HEK293 (cell line): ENCODE results near the gene CLASP2.

Experiments
- GLI4 ChIP-seq: fragments of 450-650 bp; formaldehyde crosslinking; IDR thresholded peaks from 2 replicates; pipeline ENCODE4 v1.5.1; 2016; ENCODE audit warnings: missing biosample characterization, missing genetic modification characterization
- HOXD13 ChIP-seq: sonication (generic); formaldehyde crosslinking; IDR thresholded peaks from 2 replicates; pipeline ENCODE4 v1.8.0; 2022; ENCODE audit warnings: missing genetic modification reagents, borderline replicate concordance
- ZNF184 ChIP-seq: fragments of 450-650 bp; IDR thresholded peaks from 2 replicates; pipeline ENCODE4 v1.5.1; 2018; ENCODE audit warnings: missing biosample characterization, mild to moderate bottlenecking, missing genetic modification characterization
- ZNF214 ChIP-seq: fragments of 450-650 bp; formaldehyde crosslinking; IDR thresholded peaks from 2 replicates; pipeline ENCODE4 v1.5.1; 2017; ENCODE audit warnings: missing biosample characterization, mild to moderate bottlenecking, missing genetic modification characterization, borderline replicate concordance
- ZNF335 ChIP-seq: fragments of 450-650 bp; formaldehyde crosslinking; conservative IDR thresholded peaks from 2 replicates; pipeline ENCODE4 v1.5.1; 2016; ENCODE audit warnings: missing biosample characterization, missing genetic modification characterization
- ZNF561 ChIP-seq: fragments of 450-650 bp; IDR thresholded peaks from 2 replicates; pipeline ENCODE4 v1.5.1; 2018; ENCODE audit warnings: missing biosample characterization, missing genetic modification characterization, borderline replicate concordance
- ZNF76 ChIP-seq: fragments of 450-650 bp; formaldehyde crosslinking; IDR thresholded peaks from 2 replicates; pipeline ENCODE4; 2016; ENCODE audit warnings: low read depth, missing biosample characterization, missing genetic modification characterization, borderline replicate concordance
- TF ChIP-seq, protein P1 (sequence below): fragments of 450-650 bp; formaldehyde crosslinking; IDR thresholded peaks from 2 replicates; pipeline ENCODE4 v1.5.1; 2016; ENCODE audit warnings: missing biosample characterization, missing genetic modification characterization
- TF ChIP-seq, protein P2 (sequence below): fragments of 450-650 bp; formaldehyde crosslinking; IDR thresholded peaks from 2 replicates; pipeline ENCODE4 v1.5.1; 2016; ENCODE audit warnings: missing biosample characterization, missing genetic modification characterization
- TF ChIP-seq, protein P3 (sequence below): fragments of 450-650 bp; formaldehyde crosslinking; IDR thresholded peaks from 2 replicates; pipeline ENCODE4 v1.5.1; 2016; ENCODE audit warnings: missing biosample characterization, missing genetic modification characterization
- TF ChIP-seq, protein P4 (sequence below): fragments of 450-650 bp; formaldehyde crosslinking; IDR thresholded peaks from 2 replicates; pipeline ENCODE4 v1.5.1; 2016; ENCODE audit warnings: missing biosample characterization, missing genetic modification characterization

DNA sequence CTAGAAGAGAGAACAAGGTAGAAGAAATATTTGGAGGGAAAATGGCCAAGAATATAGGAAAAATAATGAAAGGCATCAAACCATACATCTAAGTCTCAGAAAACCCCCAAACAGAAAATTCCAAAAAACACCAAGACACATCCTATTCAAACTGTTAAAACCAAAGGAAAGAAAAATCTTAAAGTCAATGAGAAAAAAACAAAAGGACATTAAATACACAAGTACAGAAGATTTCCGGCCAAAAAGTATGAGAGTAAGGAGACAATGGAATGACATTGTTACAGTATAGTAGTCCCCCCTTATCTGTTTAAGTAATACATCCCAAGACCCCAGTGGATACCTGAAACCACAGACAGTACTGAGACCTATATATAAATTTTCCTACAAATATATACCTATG lies 18.8 kb downstream of the CLASP2 start:
- TF ChIP-seq ZNF561 (tag by site-specific recombination) (no peak), HOXD13 (CRISPR knock-in tag) (no peak), ZNF76 (no peak), GLI4 (tag by site-specific recombination) (no peak), ZNF335 (no peak), ZNF184 (tag by site-specific recombination) (no peak), ZNF214 (tag by site-specific recombination) (no peak)
- TF ChIP-seq, protein P1, sequence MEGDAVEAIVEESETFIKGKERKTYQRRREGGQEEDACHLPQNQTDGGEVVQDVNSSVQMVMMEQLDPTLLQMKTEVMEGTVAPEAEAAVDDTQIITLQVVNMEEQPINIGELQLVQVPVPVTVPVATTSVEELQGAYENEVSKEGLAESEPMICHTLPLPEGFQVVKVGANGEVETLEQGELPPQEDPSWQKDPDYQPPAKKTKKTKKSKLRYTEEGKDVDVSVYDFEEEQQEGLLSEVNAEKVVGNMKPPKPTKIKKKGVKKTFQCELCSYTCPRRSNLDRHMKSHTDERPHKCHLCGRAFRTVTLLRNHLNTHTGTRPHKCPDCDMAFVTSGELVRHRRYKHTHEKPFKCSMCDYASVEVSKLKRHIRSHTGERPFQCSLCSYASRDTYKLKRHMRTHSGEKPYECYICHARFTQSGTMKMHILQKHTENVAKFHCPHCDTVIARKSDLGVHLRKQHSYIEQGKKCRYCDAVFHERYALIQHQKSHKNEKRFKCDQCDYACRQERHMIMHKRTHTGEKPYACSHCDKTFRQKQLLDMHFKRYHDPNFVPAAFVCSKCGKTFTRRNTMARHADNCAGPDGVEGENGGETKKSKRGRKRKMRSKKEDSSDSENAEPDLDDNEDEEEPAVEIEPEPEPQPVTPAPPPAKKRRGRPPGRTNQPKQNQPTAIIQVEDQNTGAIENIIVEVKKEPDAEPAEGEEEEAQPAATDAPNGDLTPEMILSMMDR (tag by site-specific recombination): no peak
- TF ChIP-seq, protein P2, sequence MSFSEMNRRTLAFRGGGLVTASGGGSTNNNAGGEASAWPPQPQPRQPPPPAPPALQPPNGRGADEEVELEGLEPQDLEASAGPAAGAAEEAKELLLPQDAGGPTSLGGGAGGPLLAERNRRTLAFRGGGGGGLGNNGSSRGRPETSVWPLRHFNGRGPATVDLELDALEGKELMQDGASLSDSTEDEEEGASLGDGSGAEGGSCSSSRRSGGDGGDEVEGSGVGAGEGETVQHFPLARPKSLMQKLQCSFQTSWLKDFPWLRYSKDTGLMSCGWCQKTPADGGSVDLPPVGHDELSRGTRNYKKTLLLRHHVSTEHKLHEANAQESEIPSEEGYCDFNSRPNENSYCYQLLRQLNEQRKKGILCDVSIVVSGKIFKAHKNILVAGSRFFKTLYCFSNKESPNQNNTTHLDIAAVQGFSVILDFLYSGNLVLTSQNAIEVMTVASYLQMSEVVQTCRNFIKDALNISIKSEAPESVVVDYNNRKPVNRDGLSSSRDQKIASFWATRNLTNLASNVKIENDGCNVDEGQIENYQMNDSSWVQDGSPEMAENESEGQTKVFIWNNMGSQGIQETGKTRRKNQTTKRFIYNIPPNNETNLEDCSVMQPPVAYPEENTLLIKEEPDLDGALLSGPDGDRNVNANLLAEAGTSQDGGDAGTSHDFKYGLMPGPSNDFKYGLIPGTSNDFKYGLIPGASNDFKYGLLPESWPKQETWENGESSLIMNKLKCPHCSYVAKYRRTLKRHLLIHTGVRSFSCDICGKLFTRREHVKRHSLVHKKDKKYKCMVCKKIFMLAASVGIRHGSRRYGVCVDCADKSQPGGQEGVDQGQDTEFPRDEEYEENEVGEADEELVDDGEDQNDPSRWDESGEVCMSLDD: no peak
- TF ChIP-seq, protein P3, sequence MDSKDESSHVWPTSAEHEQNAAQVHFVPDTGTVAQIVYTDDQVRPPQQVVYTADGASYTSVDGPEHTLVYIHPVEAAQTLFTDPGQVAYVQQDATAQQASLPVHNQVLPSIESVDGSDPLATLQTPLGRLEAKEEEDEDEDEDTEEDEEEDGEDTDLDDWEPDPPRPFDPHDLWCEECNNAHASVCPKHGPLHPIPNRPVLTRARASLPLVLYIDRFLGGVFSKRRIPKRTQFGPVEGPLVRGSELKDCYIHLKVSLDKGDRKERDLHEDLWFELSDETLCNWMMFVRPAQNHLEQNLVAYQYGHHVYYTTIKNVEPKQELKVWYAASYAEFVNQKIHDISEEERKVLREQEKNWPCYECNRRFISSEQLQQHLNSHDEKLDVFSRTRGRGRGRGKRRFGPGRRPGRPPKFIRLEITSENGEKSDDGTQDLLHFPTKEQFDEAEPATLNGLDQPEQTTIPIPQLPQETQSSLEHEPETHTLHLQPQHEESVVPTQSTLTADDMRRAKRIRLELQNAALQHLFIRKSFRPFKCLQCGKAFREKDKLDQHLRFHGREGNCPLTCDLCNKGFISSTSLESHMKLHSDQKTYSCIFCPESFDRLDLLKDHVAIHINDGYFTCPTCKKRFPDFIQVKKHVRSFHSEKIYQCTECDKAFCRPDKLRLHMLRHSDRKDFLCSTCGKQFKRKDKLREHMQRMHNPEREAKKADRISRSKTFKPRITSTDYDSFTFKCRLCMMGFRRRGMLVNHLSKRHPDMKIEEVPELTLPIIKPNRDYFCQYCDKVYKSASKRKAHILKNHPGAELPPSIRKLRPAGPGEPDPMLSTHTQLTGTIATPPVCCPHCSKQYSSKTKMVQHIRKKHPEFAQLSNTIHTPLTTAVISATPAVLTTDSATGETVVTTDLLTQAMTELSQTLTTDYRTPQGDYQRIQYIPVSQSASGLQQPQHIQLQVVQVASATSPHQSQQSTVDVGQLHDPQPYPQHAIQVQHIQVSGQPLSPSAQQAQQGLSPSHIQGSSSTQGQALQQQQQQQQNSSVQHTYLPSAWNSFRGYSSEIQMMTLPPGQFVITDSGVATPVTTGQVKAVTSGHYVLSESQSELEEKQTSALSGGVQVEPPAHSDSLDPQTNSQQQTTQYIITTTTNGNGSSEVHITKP (tag by site-specific recombination): no peak
- TF ChIP-seq, protein P4, sequence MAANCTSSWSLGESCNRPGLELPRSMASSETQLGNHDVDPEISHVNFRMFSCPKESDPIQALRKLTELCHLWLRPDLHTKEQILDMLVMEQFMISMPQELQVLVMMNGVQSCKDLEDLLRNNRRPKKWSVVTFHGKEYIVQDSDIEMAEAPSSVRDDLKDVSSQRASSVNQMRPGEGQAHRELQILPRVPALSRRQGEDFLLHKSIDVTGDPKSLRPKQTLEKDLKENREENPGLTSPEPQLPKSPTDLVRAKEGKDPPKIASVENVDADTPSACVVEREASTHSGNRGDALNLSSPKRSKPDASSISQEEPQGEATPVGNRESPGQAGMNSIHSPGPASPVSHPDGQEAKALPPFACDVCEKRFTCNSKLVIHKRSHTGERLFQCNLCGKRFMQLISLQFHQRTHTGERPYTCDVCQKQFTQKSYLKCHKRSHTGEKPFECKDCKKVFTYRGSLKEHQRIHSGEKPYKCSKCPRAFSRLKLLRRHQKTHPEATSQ (tag by site-specific recombination): no peak
